Neural cell (in vitro differentiated cells): Measurements from ENCODE around the gene UMODL1. TPM values are rescaled to one million over a fixed set of nuclear protein-coding genes. Genes with fewer than 3 reads are reported as not detected.

ENCODE experiments used
- H2AFZ ChIP-seq: fragments of 200-600, 300-800 bp; sonication (generic), shearing (Covaris generic); 2 replicates; pipeline ENCODE4 v1.6.0; 2014; ENCODE audit warnings: low read depth, mild to moderate bottlenecking, antibody characterized with exemption, low read length, moderate library complexity
- H3F3A ChIP-seq: fragments of 200-600 bp; shearing (Covaris generic); 2 replicates; pipeline ENCODE4 v1.6.1; 2016; ENCODE audit warnings: mild to moderate bottlenecking, moderate library complexity, mixed read lengths, antibody characterized with exemption, low read length; ENCODE audit not compliant: insufficient read depth, poor library complexity, severe bottlenecking
- H3K27ac ChIP-seq: fragments of 200-600, 300-800 bp; sonication (generic), shearing (Covaris generic); 2 replicates; pipeline ENCODE4 v1.5.1; 2014; ENCODE audit warnings: mild to moderate bottlenecking, low read length, moderate library complexity
- H3K27me3 ChIP-seq: fragments of 300-800, 200-600 bp; sonication (generic), shearing (Covaris generic); 2 replicates; pipeline ENCODE4 v1.6.0; 2014; ENCODE audit warnings: mild to moderate bottlenecking, low read depth, low read length, moderate library complexity; ENCODE audit not compliant: insufficient read depth
- H3K36me3 ChIP-seq: fragments of 300-800, 200-600 bp; sonication (generic), shearing (Covaris generic); 2 replicates; pipeline ENCODE4 v1.5.1; 2014; ENCODE audit warnings: mild to moderate bottlenecking, antibody characterized with exemption, low read length, moderate library complexity; ENCODE audit not compliant: insufficient read depth
- H3K4me2 ChIP-seq: fragments of 300-800, 200-600 bp; sonication (generic), shearing (Covaris generic); 2 replicates; pipeline ENCODE4 v1.6.0; 2014; ENCODE audit warnings: mild to moderate bottlenecking, low read length
- H3K4me3 ChIP-seq: fragments of 300-800, 200-600 bp; sonication (generic), shearing (Covaris generic); 2 replicates; pipeline ENCODE4 v1.5.1; 2014; ENCODE audit warnings: mild to moderate bottlenecking, low read length, moderate library complexity
- H3K79me2 ChIP-seq: fragments of 200-600 bp; shearing (Covaris generic); replicated peaks from 2 replicates; pipeline ENCODE4 v1.6.0; 2014; ENCODE audit warnings: mild to moderate bottlenecking, low read length, moderate library complexity; ENCODE audit not compliant: insufficient read depth
- H3K9ac ChIP-seq: fragments of 300-800, 200-600 bp; sonication (generic), shearing (Covaris generic); 2 replicates; pipeline ENCODE4 v1.6.1; 2016; ENCODE audit warnings: mild to moderate bottlenecking, low read length, mixed read lengths
- H3K9me2 ChIP-seq: fragments of 200-600 bp; shearing (Covaris generic); 2 replicates; pipeline ENCODE4 v1.6.1; 2016; ENCODE audit warnings: mild to moderate bottlenecking, low read length, mixed read lengths; ENCODE audit not compliant: insufficient read depth
- H3K9me3 ChIP-seq: fragments of 200-600, 300-800 bp; sonication (generic), shearing (Covaris generic); 2 replicates; pipeline ENCODE4 v1.6.1; 2016; ENCODE audit warnings: mild to moderate bottlenecking, mixed run types, low read length, moderate library complexity, mixed read lengths
- H4K20me1 ChIP-seq: fragments of 200-600 bp; shearing (Covaris generic); 2 replicates; pipeline ENCODE4 v1.6.1; 2016; ENCODE audit warnings: mild to moderate bottlenecking, mixed run types; ENCODE audit not compliant: insufficient read depth
- EP300 ChIP-seq: fragments of 450-650 bp; conservative IDR thresholded peaks from 2 replicates; pipeline ENCODE4 v1.6.1; 2014; ENCODE audit warnings: antibody characterized with exemption, mild to moderate bottlenecking, moderate library complexity; ENCODE audit not compliant: poor library complexity, severe bottlenecking
- EZH2 ChIP-seq: fragments of 200-600, 300-800 bp; shearing (Covaris generic), sonication (generic); IDR thresholded peaks from 2 replicates; pipeline ENCODE4 v1.6.1; 2014; ENCODE audit warnings: antibody characterized with exemption, low read length, borderline replicate concordance, mild to moderate bottlenecking; ENCODE audit not compliant: insufficient read depth, poor library complexity, severe bottlenecking
- MXI1 ChIP-seq: fragments of 450-650 bp; conservative IDR thresholded peaks from 2 replicates; pipeline ENCODE4 v1.6.1; 2014; ENCODE audit warnings: antibody characterized with exemption, mild to moderate bottlenecking; ENCODE audit not compliant: poor library complexity, severe bottlenecking
- POLR2AphosphoS5 ChIP-seq: IDR thresholded peaks from 2 replicates; pipeline ENCODE4 v1.6.1; 2012
- RAD21 ChIP-seq: fragments of 450-650 bp; conservative IDR thresholded peaks from 2 replicates; pipeline ENCODE4 v1.6.1; 2014; ENCODE audit warnings: antibody characterized with exemption, mild to moderate bottlenecking, moderate library complexity
- SMC3 ChIP-seq: fragments of 450-650 bp; conservative IDR thresholded peaks from 2 replicates; pipeline ENCODE4 v1.6.1; 2014; ENCODE audit warnings: antibody characterized with exemption, mild to moderate bottlenecking, moderate library complexity; ENCODE audit not compliant: poor library complexity
- TAF1 ChIP-seq: IDR thresholded peaks from 2 replicates; pipeline ENCODE4 v1.6.1; 2012; ENCODE audit warnings: low read depth
- polyA plus RNA-seq: library from polyadenylated mRNA; depleted of rRNA; stranded (reverse); fragments of >200 nt; gene quantifications from 2 replicates; pipeline ENCODE4 v1.2.3, GENCODE V29; 2014
- TF ChIP-seq, protein P1 (sequence below): fragments of 450-650 bp; IDR thresholded peaks from 2 replicates; pipeline ENCODE4 v1.5.1; 2014; ENCODE audit warnings: antibody characterized with exemption, mild to moderate bottlenecking, moderate library complexity; ENCODE audit not compliant: poor library complexity, severe bottlenecking
- TF ChIP-seq, protein P2 (sequence below): IDR thresholded peaks from 2 replicates; pipeline ENCODE4 v1.6.1; 2012; ENCODE audit warnings: borderline replicate concordance

The UMODL1 gene
- polyA plus RNA-seq, 1 donor from 2014 or later: 0.11 TPM

DNA sequence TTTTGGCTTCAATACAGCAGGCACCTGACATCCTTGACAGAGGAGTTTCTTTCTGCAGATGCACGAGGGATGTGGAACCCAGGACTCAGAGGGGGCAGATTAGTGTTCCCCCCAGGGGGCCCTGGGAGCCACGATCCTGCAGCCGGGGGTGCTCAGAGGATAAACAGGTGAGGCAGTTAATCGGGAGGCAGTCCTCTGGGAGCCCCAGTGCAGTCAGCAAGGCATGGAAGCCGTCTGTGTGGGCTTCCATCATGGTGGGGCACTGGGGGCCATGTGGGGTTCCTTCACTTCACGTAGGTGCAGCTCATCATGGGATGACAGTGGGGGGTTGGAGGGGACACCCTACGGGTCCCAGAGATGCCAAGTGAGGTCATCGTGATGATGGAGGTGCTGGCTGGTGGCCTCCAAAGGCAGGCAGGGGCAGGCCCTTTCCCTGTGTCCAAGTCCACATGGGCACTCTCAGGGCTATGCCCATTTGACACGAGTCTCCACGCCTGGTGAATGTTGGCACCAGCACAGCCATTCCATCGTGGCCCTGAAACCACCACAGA lies 88.5 kb downstream of the UMODL1 start:
- H3K27ac ChIP-seq: no peak overlapping the region
- H4K20me1 ChIP-seq: no peaks in the 10 kb centered on the region
- H3K4me3 ChIP-seq: no peak overlapping the region
- no peak overlapping the region for H3K9ac ChIP-seq
- H3K9me3 ChIP-seq: no peaks in the 10 kb centered on the region
- no peaks in the 10 kb centered on the region for H3F3A ChIP-seq
- H3K79me2 ChIP-seq: no peaks in the 10 kb centered on the region
- no peaks in the 10 kb centered on the region for H3K9me2 ChIP-seq
- H3K4me2 ChIP-seq: no peak overlapping the region
- TF ChIP-seq TAF1 (no peak), POLR2AphosphoS5 (no peak), EZH2 (no peak), MXI1 (no peak), EP300 (no peak), SMC3 (no peak), RAD21 (no peak)
- TF ChIP-seq, protein P1, sequence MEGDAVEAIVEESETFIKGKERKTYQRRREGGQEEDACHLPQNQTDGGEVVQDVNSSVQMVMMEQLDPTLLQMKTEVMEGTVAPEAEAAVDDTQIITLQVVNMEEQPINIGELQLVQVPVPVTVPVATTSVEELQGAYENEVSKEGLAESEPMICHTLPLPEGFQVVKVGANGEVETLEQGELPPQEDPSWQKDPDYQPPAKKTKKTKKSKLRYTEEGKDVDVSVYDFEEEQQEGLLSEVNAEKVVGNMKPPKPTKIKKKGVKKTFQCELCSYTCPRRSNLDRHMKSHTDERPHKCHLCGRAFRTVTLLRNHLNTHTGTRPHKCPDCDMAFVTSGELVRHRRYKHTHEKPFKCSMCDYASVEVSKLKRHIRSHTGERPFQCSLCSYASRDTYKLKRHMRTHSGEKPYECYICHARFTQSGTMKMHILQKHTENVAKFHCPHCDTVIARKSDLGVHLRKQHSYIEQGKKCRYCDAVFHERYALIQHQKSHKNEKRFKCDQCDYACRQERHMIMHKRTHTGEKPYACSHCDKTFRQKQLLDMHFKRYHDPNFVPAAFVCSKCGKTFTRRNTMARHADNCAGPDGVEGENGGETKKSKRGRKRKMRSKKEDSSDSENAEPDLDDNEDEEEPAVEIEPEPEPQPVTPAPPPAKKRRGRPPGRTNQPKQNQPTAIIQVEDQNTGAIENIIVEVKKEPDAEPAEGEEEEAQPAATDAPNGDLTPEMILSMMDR: no peak
- TF ChIP-seq, protein P2, sequence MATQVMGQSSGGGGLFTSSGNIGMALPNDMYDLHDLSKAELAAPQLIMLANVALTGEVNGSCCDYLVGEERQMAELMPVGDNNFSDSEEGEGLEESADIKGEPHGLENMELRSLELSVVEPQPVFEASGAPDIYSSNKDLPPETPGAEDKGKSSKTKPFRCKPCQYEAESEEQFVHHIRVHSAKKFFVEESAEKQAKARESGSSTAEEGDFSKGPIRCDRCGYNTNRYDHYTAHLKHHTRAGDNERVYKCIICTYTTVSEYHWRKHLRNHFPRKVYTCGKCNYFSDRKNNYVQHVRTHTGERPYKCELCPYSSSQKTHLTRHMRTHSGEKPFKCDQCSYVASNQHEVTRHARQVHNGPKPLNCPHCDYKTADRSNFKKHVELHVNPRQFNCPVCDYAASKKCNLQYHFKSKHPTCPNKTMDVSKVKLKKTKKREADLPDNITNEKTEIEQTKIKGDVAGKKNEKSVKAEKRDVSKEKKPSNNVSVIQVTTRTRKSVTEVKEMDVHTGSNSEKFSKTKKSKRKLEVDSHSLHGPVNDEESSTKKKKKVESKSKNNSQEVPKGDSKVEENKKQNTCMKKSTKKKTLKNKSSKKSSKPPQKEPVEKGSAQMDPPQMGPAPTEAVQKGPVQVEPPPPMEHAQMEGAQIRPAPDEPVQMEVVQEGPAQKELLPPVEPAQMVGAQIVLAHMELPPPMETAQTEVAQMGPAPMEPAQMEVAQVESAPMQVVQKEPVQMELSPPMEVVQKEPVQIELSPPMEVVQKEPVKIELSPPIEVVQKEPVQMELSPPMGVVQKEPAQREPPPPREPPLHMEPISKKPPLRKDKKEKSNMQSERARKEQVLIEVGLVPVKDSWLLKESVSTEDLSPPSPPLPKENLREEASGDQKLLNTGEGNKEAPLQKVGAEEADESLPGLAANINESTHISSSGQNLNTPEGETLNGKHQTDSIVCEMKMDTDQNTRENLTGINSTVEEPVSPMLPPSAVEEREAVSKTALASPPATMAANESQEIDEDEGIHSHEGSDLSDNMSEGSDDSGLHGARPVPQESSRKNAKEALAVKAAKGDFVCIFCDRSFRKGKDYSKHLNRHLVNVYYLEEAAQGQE: no peak
- no peaks in the 10 kb centered on the region for H3K27me3 ChIP-seq
- no peak overlapping the region for H2AFZ ChIP-seq
- H3K36me3 ChIP-seq: no peaks in the 10 kb centered on the region

DNA sequence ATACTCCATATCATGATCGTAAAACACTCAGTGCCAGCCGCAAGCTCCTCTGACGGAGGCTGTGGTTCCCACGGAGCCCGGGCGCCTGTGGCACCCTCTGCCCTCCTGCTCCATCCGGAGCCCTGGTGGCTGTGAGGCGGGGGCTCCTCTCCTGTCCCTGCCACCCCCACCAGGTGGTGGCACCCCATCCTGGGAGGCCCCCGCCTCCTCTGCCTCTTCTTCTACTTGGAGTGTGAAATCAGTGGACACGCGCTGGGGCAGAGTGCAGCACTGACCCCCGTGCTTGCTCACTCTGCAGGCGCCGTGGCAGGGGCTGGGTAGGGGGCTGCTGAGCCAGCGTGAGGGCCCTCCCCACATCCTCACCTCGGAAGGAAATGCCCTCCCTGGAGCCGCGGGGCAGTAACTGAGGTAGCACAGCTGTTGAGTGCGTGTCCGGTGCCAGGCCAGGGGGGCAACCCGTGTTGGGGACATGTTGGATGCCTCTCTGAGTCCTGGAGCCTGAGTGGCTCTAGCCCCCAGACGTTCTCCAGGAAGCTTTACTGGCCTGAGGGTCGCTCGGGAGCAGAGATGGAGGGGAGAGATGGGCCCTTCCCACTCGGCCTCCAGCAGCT lies 89.1 kb downstream of the UMODL1 start:
- H3K27me3 ChIP-seq: no peaks in the 10 kb centered on the region
- TF ChIP-seq POLR2AphosphoS5: no peak
- TF ChIP-seq SMC3: no peak
- no peak for TF ChIP-seq TAF1
- no peak for TF ChIP-seq RAD21
- TF ChIP-seq, protein P2: no peak

More for the DNA sequence above, 89.1 kb downstream of the UMODL1 start:
- Histone ChIP-seq H3K9ac (no peak overlapping the region), H3K27ac (no peak overlapping the region), H3F3A (no peaks in the 10 kb centered on the region), H4K20me1 (no peaks in the 10 kb centered on the region), H3K9me2 (no peaks in the 10 kb centered on the region), H3K9me3 (no peaks in the 10 kb centered on the region), H3K4me3 (no peak overlapping the region), H3K4me2 (no peak overlapping the region), H3K36me3 (no peaks in the 10 kb centered on the region), H3K79me2 (no peaks in the 10 kb centered on the region), H2AFZ (no peak overlapping the region)
